ENCODE measurements around the gene ARSG. TPM values are rescaled to one million over a fixed set of nuclear protein-coding genes. Genes with fewer than 3 reads are reported as not detected.
A peak's percentile ranks its signal among the peaks of the same experiment; 100 is the strongest.

The ARSG gene
- total and polyA plus RNA-seq, 2 of the 13 experiments (the other 11 are each of a cell fraction or from before 2014, with no cell fraction given) = 3.7 to 15.2 TPM

DNA sequence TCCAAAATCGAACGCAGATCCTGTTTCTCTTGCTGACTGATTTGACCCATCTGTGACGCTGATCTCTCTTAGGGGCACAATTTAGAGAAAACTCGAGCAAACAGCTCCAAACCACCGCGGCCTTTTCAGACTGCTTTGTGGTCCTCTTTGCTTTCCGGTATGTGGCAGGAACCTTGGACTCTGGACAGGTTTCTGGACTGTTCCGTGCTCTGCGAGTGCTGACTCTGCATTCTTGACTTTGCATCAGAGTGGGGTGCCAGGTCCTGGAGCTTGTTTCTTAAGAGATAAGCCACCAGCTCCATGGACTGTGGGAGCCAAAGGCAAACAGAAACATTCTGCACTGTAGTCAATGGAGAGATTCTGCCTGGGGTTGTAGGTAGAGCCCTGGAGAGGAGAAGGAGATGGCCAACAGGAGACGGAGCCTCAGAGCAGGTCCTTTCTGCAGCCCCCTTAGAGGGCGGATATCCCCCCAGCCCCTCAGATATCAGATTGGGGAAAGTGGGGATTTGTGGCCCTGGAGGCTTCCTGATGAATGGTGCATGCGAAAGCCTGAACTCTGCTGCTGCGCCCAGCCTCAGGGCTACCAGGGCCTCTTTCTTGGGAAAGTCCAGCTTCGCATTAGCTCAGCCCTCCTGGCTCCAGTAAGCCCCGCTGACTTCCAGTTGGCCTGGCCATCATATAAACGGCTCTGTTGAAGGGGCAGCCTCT is 100.4 kb downstream of the ARSG start (continued):
- TF ChIP-seq ZBTB2 (CRISPR knock-in tag; IDR thresholded peaks at IDR 0.05; ENCODE audit: low read depth) = 0 out of 2 replicates have a peak, but pooled peaks have one; percentile 33
- TF ChIP-seq FOXP4 (CRISPR knock-in tag; IDR thresholded peaks at IDR 0.05) = peak; percentile 59; the same call in 1 of the 2 replicates
- TF ChIP-seq KLF11 (CRISPR knock-in tag; IDR thresholded peaks at IDR 0.05) = peak; percentile 57; the same call in 1 of the 2 replicates
- no peak for TF ChIP-seq JUND (CRISPR knock-in tag; IDR thresholded peaks at IDR 0.05)
- no peak for TF ChIP-seq LCORL (IDR thresholded peaks at IDR 0.05)
- TF ChIP-seq LCORL (CRISPR knock-in tag; IDR thresholded peaks at IDR 0.05) = peak; percentile 84
- no peak for TF ChIP-seq GABPA (IDR thresholded peaks at IDR 0.05; ENCODE audit: low read depth, low read length)
- TF ChIP-seq GABPA (CRISPR knock-in tag; IDR thresholded peaks at IDR 0.05; ENCODE audit: low read depth) = no peak
- TF ChIP-seq KMT2A (CRISPR knock-in tag; IDR thresholded peaks at IDR 0.05) = no peak
- 0 out of 2 replicates have a peak, but pooled peaks have one; percentile 13 for TF ChIP-seq ZBTB21 (CRISPR knock-in tag; IDR thresholded peaks at IDR 0.05)
- no peak for TF ChIP-seq SRSF4 (IDR thresholded peaks at IDR 0.05; ENCODE audit: low read depth, low read length, poor library complexity, severe bottlenecking)
- TF ChIP-seq EP300 (IDR thresholded peaks at IDR 0.05; ENCODE audit: low read depth in 2 of 2, low read length in 2 of 2) = peak in 1 of 2 experiments; percentile 86; a peak in 3 of 4 replicates
- TF ChIP-seq EP300 (CRISPR knock-in tag; IDR thresholded peaks at IDR 0.05; ENCODE audit: borderline replicate concordance) = peak; percentile 79
- no peak for TF ChIP-seq ZNF263 (CRISPR knock-in tag; IDR thresholded peaks at IDR 0.05)
- peak; percentile 94 for TF ChIP-seq ZNF605 (CRISPR knock-in tag; IDR thresholded peaks at IDR 0.05)
- no peak for TF ChIP-seq ZNF615 (CRISPR knock-in tag; IDR thresholded peaks at IDR 0.05; ENCODE audit: borderline replicate concordance)
- TF ChIP-seq, protein P1, sequence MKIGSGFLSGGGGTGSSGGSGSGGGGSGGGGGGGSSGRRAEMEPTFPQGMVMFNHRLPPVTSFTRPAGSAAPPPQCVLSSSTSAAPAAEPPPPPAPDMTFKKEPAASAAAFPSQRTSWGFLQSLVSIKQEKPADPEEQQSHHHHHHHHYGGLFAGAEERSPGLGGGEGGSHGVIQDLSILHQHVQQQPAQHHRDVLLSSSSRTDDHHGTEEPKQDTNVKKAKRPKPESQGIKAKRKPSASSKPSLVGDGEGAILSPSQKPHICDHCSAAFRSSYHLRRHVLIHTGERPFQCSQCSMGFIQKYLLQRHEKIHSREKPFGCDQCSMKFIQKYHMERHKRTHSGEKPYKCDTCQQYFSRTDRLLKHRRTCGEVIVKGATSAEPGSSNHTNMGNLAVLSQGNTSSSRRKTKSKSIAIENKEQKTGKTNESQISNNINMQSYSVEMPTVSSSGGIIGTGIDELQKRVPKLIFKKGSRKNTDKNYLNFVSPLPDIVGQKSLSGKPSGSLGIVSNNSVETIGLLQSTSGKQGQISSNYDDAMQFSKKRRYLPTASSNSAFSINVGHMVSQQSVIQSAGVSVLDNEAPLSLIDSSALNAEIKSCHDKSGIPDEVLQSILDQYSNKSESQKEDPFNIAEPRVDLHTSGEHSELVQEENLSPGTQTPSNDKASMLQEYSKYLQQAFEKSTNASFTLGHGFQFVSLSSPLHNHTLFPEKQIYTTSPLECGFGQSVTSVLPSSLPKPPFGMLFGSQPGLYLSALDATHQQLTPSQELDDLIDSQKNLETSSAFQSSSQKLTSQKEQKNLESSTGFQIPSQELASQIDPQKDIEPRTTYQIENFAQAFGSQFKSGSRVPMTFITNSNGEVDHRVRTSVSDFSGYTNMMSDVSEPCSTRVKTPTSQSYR (CRISPR knock-in tag; IDR thresholded peaks at IDR 0.05; ENCODE audit: borderline replicate concordance) = peak; percentile 26; the same call in 1 of the 2 replicates
- TF ChIP-seq, protein P2, sequence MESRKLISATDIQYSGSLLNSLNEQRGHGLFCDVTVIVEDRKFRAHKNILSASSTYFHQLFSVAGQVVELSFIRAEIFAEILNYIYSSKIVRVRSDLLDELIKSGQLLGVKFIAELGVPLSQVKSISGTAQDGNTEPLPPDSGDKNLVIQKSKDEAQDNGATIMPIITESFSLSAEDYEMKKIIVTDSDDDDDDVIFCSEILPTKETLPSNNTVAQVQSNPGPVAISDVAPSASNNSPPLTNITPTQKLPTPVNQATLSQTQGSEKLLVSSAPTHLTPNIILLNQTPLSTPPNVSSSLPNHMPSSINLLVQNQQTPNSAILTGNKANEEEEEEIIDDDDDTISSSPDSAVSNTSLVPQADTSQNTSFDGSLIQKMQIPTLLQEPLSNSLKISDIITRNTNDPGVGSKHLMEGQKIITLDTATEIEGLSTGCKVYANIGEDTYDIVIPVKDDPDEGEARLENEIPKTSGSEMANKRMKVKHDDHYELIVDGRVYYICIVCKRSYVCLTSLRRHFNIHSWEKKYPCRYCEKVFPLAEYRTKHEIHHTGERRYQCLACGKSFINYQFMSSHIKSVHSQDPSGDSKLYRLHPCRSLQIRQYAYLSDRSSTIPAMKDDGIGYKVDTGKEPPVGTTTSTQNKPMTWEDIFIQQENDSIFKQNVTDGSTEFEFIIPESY (CRISPR knock-in tag; IDR thresholded peaks at IDR 0.05) = peak; percentile 49; the same call in 1 of the 2 replicates
- TF ChIP-seq TAF15 (IDR thresholded peaks at IDR 0.05; ENCODE audit: low read depth, low read length, poor library complexity, severe bottlenecking) = no peak
- TF ChIP-seq HNF4G (IDR thresholded peaks at IDR 0.05; ENCODE audit: borderline replicate concordance, low read depth, low read length) = peak; percentile 92
- TF ChIP-seq HNF4G (CRISPR knock-in tag; IDR thresholded peaks at IDR 0.05; ENCODE audit: borderline replicate concordance, low read depth) = peak; percentile 83; the same call in 1 of the 2 replicates
